Left renal cortex interstitium (tissue), 4 donors: ENCODE measurements around the gene RPA3. TPM values are rescaled to one million over a fixed set of nuclear protein-coding genes. Genes with fewer than 3 reads are reported as not detected.
"Not testable (repeated sequence)": the region's sequence is repeated elsewhere in the genome, so short reads cannot be mapped to it uniquely, and the experiment has no call there.

Experiments
- DNase-seq, 4 donors: peaks; one replicate each; pipeline ENCODE4 v3.0.0-alpha.2; 2013; ENCODE audit warnings: low read depth in 4 of 4, low spot score in 2 of 4, missing footprints in 1 of 4
- polyA plus RNA-seq, 4 donors: library from polyadenylated mRNA; unstranded; fragments of 120-200 nt; gene quantifications; one replicate each; pipeline ENCODE4 v1.2.1, GENCODE V29; 2013; ENCODE audit not compliant: insufficient read length in 4 of 4

RPA3 gene
- polyA plus RNA-seq, 4 donors: 55.9 to 80.5 (median 58.1) TPM

DNA sequence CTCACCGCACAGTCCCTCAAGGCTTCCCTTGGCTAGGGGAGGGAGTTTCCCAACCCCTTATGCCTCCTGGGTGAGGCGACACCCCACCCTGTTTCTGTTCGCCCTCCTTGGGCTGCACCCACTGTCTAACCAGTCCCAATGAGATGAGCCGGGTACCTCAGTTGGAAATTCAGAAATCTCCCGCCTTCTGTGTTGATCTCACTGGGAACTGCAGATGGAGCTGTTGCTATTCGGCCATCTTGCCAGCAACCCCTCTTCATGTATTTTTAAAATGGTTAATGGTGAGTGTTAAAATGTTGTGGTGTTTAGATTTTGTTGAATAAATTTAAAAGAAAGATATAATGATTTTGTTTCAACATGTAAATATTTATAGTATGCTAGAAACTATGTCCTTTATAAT is 55.9 kb downstream of the RPA3 start:
- no peak for DNase-seq

DNA sequence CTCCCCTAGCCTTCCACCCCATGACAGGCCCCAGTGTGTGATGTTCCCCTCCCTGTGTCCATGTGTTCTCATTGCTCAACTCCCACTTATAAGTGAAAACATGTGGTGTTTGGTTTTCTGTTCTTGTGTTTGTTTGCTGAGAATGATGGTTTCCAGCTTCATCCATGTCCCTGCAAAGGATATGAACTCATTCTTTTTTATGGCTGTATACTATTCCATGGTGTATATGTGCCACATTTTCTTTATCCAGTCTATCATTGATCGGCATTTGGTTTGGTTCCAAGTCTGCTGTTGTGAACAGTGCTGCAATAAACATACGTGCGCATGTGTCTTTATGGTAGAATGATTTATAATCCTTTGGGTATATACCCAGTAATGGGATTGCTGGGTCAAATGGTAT is 61.9 kb downstream of the RPA3 start:
- DNase-seq: not testable (repeated sequence)

DNA sequence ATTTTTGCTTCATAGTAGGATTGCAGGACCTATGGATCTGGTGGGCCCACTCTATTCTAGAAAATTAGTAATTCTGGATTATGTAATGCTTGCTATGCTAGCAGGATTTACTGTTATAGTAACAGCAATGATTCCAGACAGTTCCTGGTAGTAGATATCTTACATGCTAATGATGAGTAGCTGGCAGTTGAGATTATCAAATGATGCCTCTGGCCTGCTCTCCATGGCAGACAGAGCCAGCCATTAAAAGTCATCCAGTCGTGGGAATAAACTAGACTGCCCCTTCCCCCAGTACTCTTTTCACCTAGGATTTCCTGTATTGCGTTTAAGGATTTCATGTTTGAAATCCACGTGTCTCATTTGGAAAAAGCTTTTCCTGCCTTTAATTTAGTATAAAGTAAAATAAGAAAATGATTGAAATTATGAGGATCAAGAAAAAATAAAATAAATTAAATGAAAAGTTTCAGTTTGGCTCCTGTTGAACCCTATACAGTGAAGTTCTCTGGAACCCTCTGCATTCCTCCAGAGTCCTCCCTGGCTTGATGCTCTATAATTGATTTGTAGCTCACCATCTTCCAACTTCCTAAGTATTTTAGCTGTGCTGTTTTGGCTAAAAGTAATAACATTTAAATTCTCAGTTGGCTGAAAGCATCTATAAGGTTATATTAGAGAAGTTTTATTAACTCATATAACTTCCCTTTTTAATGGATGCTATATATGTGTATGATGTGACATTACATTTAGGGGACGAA is 63.3 kb downstream of the RPA3 start:
- DNase-seq: no peak

DNA sequence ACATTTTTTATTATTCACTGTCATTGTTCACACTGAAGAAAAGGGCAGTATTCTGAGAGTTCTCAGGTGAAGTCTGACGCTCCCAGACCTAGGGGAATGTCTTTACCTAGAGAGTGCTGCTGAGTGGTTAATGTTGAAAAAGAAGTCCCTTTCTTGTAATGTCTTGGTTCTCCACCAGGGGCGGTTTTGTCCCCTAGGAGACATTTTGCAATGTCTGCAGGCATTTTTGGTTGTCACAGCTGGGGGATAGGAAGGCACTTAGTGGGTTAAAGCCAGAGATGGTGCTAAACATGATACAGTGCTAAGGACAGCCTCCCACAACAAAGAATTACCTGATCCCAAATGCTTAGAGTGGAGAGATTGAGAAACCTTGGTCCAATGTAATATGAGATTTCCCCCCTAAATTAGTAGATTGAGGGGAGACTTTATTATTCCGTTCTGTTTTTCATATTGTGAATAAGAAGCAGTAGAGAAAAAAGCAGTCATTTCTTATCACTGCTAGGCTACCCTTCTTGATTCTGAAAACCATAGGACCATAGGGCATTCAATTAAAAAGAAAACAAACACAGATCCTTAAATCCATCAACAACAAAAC is 64.7 kb downstream of the RPA3 start:
- no peak for DNase-seq

DNA sequence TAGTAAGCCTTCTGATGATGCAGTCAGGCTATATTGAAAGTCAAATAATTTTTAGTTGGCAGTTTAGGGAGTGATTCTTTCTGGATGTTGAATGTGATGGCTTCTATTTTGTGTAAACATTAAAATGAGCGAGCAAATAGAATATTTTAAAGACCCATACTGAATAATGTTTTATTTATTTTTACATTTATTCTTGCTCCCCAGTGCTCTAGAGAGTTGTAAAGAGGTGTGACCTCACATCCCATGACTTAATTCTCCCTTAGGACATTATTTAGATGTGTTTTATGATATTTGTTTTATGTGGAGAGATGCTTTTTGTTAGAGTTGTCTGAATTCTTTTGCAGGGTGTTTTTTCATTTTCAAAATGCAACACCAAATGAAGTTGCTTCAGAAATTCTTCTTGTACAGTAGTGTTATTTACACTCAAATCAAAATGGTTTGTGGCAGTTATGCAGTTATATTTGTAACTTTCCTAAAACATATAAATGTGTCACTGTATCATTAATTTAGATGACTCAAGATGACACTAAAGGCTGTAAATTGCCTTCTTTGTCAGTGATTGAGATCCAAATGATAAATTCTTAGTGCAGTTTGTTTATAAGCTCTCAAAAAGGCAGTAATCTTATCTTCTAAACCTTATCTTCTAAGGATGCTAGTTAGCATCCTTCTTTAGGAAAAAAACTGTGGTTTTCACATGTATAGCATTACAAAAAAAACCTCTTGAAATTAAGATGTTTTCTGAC is 65.4 kb downstream of the RPA3 start:
- no peak for DNase-seq

DNA sequence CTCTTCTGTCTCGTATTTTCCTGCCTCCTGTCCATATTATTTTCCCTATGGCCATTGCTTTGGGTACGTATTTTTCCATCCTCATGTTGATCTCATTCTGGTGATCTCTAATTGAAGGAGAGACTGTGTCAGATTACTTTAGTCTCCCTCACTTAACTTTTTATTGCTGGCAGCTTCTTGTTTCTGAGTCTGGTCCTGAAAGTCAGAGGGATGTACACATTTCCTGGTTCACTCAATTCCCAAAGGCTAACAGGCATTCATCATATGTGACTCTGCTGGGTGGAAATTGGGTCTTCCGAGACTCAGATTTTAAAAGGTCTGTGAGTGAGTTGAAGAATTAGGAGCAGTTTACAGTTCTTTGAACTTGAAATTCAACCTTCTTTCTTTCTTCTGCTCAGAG is 66.9 kb downstream of the RPA3 start:
- DNase-seq: no peak

DNA sequence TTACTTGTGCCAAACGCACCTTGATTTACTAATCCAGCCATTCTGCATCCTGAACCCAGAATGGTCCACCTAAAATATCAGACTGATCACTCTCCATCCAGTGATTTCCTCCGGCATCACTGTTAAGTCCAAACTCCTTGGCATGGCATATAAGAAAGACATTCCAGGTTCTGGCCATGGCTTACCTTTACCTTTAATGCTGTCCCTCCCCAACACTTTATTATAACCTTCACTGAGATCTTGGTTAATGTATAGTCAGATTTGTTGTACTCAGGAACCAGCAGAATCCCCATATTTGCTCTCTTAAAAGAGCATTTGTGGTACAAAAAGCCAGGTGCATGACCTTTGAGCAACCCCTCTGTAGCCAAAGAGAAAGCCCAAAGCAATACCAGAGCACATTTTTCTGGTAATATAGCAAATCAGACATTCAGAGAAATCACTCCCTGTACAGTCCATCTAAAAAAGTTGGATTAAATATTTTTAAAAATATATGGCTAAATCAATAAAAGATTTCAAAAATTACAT is 67.7 kb downstream of the RPA3 start:
- no peak for DNase-seq

DNA sequence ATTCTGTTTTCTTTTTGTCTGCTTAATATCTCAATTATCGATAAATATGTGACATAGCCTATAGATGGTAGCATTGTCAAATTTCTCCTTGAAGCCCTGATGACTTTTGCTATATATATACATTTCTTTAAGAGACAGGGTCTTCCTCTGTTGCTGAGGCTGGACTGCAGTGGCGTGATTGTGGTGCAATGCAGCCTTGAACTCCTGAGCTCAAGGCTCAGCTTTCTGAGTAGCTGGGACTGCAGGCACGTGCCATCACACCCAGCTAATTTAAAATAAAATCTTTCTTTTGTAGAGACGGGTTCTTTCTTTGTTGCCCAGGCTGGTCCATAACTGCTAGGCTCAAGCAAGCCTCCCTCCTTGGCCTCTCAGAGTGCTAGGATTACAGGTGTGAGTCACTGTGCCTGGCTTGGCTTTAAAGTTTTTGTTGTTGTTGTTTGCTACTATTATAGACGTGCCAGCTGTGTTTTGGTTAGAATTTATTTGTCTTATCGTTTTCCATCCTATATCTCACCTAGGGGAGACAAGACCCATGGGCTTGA is 70.8 kb downstream of the RPA3 start:
- DNase-seq: no peak

DNA sequence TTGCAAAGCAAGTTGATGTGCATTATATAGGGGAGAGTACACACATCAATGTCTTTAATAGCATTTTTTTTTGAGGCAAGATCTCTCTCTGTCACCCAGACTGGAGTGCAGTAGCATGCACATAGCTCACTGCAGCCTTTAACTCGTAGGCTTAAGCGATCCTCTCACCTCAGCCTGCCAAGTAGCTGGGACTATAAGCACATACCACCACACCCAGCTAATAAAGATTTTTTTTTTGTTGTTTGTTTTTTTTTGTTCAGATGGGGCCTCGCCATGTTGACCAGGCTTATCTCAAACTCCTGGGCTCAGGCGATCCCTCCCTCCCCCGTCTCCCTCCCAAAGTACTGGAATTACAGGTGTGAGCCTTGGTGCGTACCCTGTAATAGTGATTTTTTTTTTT is 76.3 kb downstream of the RPA3 start:
- no peak for DNase-seq

DNA sequence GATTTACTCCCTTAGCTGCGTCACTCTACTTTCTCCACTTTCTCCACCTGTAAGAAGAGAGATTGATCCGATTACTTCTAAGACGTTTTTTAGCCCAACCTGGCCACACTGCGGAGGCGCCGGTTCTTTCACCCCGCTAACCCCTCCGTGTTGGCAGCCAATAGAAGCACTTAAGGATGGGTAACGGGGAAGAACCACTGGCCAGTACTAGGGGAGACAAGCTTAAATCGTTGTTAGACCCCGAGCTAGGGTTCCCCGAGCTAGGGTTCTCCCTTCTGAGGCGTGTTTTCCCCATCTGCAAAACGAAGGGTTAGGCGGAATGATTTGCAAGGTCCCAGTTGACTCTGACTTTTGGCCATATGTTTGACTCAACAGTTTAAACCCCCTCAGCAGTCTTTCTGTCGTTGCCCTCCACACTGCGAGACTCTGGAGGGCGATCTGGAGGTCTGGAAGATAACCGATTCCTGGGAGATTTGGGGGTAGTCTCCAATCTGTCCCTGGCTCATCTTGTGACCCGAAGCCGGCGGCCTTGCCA is 77.2 kb downstream of the RPA3 start:
- no peak for DNase-seq

DNA sequence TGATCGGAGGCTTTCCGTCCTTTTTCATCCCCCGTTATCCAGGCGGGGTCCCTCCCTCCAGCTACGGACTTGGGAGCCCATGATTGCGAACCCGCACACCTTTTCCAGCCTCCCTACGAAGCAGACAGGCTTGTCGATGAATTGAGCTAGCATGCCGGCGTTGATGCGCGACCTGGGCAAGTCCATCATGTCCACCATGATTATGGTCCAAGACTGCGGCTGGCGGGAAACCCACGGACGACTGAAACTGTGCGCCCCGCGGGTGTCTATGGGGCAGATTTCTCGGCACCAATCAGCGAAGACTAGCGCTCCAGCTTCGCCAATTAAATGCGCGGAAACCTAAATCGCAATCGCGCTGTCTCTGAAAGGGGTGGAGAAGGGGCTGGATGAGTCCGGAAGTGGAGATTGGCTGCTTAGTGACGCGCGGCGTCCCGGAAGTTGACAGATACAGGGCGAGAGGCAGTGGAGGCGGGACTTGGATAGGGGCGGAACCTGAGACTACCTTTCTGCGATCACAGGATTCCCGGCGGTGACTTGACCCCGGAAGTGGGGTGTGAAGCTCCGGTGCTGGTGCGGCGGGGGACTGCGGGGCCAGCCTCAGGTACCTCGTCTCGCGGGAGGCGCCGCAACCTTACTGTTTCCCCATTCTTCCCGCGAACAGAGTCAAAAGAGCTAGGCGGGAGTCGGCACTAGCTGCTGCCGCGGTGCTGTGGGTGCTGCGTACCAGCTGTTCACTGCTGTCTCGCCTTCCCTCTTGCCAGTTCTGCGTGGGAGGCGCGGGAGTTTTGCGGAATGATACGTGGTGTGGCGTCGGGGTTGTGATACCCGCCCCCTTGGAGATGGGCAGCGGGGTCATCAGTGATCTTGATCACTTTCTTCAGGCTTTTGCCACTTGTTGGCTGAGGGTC is 77.9 kb downstream of the RPA3 start, which contains the start of gene UMAD1:
TSS of gene UMAD1 (plus strand) at position 532 of the 908 bp plus-strand sequence. CDS start 32,620 bp downstream, outside the sequence.
- DNase-seq: peak; percentile 93 to 99 (median 96)

DNA sequence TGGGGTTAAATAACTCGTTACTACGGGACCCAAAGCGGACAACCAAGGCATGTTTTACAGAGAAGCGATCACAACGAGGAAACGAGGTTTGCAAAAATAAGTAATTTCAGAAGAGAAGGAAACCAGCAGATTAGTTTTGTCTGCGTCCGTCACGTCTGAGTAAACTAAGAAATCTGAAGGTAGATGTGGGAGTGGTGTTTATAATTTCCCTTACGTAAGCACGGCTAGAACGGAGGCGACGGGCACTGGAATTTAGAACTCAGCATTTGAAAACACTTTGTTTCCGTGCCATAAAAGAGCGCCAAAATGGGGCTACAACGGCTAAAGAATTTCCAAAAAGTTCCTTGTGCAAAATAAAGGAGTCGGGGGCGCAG is 78.6 kb downstream of the RPA3 start:
- peak in 1 of 4 donors; percentile 36 for DNase-seq

DNA sequence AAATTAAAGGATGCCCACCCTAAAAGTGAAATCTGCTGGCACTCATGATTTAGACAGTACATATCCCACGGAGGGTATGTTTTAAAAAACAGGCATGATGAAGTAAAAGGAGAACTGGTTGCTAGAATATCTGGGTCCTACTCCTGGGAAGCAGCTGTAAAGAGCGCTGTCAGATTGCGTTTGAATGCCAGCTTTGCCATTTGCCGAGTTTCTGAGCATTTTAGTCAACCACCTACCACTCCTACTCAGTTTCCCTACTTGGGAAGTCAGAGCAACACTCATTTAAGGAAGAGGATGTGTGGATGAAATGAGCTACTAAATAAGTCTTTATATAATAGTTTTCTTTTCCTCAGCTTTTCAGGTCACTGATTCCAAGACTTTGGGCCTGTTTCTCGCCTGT is 79.0 kb downstream of the RPA3 start:
- no peak for DNase-seq

DNA sequence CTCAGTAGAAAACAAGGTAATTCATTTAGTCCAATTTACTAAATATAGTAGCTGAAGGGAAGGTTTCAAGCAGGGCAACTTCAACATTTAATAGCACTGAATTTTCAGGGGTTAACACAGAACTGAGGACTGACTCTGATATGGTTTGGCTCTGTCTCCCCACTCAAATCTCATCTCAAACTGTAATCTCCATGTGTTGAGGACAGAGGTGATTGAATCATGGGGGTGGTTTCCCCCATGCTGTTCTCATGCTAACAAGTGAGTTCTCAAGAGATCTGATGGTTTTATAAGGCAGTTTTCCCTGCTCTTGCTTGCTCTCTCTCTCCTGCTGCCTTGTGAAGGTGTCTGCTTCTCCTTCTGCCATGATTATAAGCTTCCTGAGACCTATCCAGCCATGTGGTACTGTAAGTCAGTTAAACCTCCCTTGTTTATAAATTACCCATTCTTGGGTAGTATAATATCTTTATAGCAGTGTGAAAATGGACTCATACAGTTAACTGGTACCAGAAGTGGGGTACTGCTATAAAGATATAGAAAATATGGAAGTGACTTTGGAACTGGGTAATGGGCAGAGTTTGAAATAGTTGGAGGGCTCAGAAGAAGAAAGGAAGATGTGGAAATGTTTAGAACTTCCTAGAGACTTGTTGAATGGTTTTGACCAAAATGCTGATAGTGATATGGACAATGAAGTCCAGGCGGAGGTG is 87.6 kb downstream of the RPA3 start:
- no peak for DNase-seq

DNA sequence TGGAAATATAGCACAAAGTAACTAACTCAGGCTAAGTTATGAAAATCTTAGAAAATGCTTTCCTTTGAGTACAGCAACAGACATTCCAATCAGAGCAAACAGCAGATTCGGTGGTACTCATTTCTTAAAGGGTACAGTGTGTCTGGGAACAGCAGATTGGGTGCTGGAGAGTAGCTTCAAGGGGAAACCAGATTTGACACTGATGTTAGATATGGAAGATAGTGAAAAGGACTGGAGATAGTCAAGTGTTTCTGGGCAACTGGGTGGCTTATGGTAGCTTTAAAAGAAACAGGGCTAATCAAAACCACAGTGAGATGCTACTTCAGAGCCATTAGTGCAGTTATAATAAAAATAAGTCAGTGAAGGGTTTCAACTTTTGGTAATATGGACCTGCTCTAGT is 89.9 kb downstream of the RPA3 start:
- no peak for DNase-seq

DNA sequence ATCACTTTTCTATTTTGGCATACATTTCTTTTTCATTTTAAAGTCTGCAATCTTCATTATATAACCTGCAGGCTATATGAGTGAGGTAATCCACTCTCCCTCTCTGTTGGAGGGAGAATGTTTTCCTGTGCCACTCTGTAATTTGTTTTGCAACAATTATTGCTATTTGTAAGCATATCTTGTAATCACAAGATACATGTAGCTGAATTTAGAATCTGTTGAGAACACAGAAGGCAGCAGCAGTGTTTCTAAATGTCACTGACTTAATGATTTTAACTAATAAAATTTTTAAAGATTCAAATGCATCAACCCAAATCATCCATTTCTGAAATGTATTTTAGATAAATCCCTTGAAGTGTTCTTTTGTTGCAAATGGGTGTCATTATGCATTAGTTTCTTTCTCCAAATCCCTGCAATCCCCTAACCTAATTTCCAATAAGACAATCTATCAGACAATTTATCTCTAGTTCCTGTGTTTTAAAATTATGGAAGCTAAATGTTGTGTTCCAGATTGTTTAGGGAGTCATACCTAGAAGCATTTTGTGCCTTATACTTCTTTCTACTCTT is 97.7 kb downstream of the RPA3 start:
- no peak for DNase-seq

DNA sequence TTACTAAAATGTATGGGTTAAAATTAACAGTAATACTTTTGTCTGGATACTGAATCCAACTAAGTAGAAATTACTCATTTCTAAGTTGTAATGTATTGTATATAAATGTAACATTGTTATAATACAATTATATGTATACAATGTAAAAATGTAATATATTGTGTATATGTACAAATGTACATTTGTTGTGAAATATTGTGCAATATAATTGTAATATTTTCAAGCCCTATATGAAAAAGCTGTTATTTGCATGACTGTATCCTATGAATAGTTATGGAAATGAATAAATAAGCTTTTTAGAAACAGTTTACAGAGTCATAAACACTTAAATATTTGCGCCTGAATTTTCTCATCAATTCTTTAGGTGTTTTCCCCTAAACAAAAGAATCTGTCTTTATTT is 98.2 kb downstream of the RPA3 start:
- DNase-seq: no peak

DNA sequence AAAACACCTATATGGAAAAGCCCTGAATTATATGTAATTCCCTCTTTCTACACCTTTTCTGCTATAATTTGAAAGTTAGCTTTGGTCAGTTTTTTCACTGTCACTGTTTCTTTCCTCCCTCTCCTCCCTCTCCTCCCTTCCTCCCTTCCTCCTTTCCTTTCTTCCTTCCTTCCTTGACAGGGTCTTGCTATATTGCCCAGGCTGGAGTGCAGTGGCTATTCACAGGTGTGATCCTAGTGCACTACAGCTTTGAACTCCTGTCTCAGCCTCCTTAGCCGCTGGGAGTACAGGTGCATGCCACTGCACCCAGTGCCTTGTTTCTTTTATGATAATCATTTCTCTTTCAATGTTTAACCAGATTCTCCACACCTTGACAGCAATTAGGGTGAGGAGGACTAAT is 100.0 kb downstream of the RPA3 start:
- no peak for DNase-seq

DNA sequence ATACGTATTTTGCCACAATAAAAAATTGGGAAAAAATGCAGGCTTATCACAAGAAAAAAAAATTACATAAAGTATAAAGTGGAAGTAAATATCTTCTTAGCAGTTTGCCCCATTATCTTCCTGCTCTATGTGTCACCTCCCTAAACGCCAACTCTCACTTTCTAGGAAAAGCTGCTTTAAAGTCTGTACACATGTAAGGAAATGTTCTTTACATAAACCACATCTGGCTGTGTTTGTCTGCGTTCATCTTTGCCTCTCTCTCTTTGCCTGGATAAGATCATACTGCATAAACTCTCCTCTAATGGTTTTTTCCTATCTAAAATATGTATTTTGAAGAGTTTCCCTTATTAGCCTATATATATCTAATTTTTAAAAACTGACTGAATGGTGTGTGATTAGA is 100.9 kb downstream of the RPA3 start:
- no peak for DNase-seq
